ENCODE measurements around the gene RAB44.

RAB44 gene

DNA sequence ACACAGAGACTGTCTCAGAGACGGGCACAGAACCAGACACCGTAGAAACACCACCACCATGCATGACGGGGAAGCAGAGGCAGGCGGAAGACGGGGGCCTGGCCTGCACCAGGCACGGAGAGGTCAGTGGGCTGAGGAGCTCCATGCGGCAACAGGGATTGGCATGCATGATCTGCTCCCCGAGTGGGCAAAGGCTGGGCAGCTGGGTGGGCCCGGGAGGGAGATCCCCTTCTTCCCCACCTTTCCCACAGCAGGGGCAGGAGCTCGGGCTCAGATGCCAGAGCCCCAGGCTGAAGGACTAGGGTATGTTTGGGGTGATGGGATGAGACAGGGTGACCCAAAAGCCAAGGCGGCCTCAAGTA lies 43.2 kb downstream of the RAB44 start:
- Histone ChIP-seq H3K9me3 (ENCODE audit: control insufficient read depth, low read length) (no peaks in the 10 kb centered on the region), H3K4me2 (ENCODE audit: low read length) (no peak overlapping the region), H2AFZ (no peak overlapping the region), H3K27me3 (ENCODE audit: control insufficient read depth, insufficient read depth, low read length) (no peaks in the 10 kb centered on the region), H3K4me3 (ENCODE audit: low read depth, low read length) (no peak overlapping the region), H3K36me3 (ENCODE audit: control insufficient read depth, insufficient read depth, low read length) (no peaks in the 10 kb centered on the region), H3K79me2 (no peaks in the 10 kb centered on the region), H3K4me1 (no peaks in the 10 kb centered on the region), H3K9ac (no peak overlapping the region), H3K27ac (no peak overlapping the region)
- TF ChIP-seq CTCF (IDR thresholded peaks at IDR 0.05) = no peak

- no peaks in the 10 kb centered on the region for H3K79me2 ChIP-seq
- H3K27ac ChIP-seq = no peak overlapping the region
- H3K9ac ChIP-seq = no peak overlapping the region
- no peaks in the 10 kb centered on the region for H3K36me3 ChIP-seq (ENCODE audit: control insufficient read depth, insufficient read depth, low read length)
- H3K4me1 ChIP-seq = no peaks in the 10 kb centered on the region
- H2AFZ ChIP-seq = no peak overlapping the region
- H3K4me3 ChIP-seq (ENCODE audit: low read depth, low read length) = no peak overlapping the region
- TF ChIP-seq CTCF (IDR thresholded peaks at IDR 0.05) = no peak
- H3K9me3 ChIP-seq (ENCODE audit: control insufficient read depth, low read length) = no peaks in the 10 kb centered on the region
- no peaks in the 10 kb centered on the region for H3K27me3 ChIP-seq (ENCODE audit: control insufficient read depth, insufficient read depth, low read length)
- H3K4me2 ChIP-seq (ENCODE audit: low read length) = no peak overlapping the region
Observed at GRCh38 chr6:36742146-36742545, 44.5 kb downstream of the RAB44 start.

GRCh38 chr6:36743032-36743431 lies 45.4 kb downstream of the RAB44 start:
- Histone ChIP-seq H2AFZ (no peak overlapping the region), H3K4me1 (no peaks in the 10 kb centered on the region), H3K9me3 (ENCODE audit: control insufficient read depth, low read length) (no peaks in the 10 kb centered on the region), H3K4me3 (ENCODE audit: low read depth, low read length) (no peak overlapping the region), H3K9ac (no peak overlapping the region), H3K27me3 (ENCODE audit: control insufficient read depth, insufficient read depth, low read length) (no peaks in the 10 kb centered on the region), H3K27ac (no peak overlapping the region), H3K79me2 (no peaks in the 10 kb centered on the region), H3K36me3 (ENCODE audit: control insufficient read depth, insufficient read depth, low read length) (no peaks in the 10 kb centered on the region), H3K4me2 (ENCODE audit: low read length) (no peak overlapping the region)
- no peak for TF ChIP-seq CTCF (IDR thresholded peaks at IDR 0.05)

- H3K4me2 ChIP-seq (ENCODE audit: low read length) = no peak overlapping the region
- H3K9ac ChIP-seq = no peak overlapping the region
- H3K79me2 ChIP-seq = no peaks in the 10 kb centered on the region
- H3K27ac ChIP-seq = no peak overlapping the region
- H3K27me3 ChIP-seq (ENCODE audit: control insufficient read depth, insufficient read depth, low read length) = no peaks in the 10 kb centered on the region
- no peak overlapping the region for H3K4me3 ChIP-seq (ENCODE audit: low read depth, low read length)
- H3K36me3 ChIP-seq (ENCODE audit: control insufficient read depth, insufficient read depth, low read length) = no peaks in the 10 kb centered on the region
- TF ChIP-seq CTCF (IDR thresholded peaks at IDR 0.05) = no peak
- no peak overlapping the region for H2AFZ ChIP-seq
- no peaks in the 10 kb centered on the region for H3K9me3 ChIP-seq (ENCODE audit: control insufficient read depth, low read length)
- H3K4me1 ChIP-seq = no peaks in the 10 kb centered on the region
Observed at GRCh38 chr6:36743538-36744303, 46.1 kb downstream of the RAB44 start.

GRCh38 chr6:36744304-36744673 lies 46.7 kb downstream of the RAB44 start:
- Histone ChIP-seq H3K27ac (no peak overlapping the region), H3K4me3 (ENCODE audit: low read depth, low read length) (no peak overlapping the region), H3K9me3 (ENCODE audit: control insufficient read depth, low read length) (no peaks in the 10 kb centered on the region), H3K4me2 (ENCODE audit: low read length) (no peak overlapping the region), H2AFZ (no peak overlapping the region), H3K79me2 (no peaks in the 10 kb centered on the region), H3K36me3 (ENCODE audit: control insufficient read depth, insufficient read depth, low read length) (no peaks in the 10 kb centered on the region), H3K9ac (no peak overlapping the region), H3K27me3 (ENCODE audit: control insufficient read depth, insufficient read depth, low read length) (no peaks in the 10 kb centered on the region), H3K4me1 (no peaks in the 10 kb centered on the region)
- no peak for TF ChIP-seq CTCF (IDR thresholded peaks at IDR 0.05)

Data from parathyroid adenoma (tissue), 2 donors.